Astrocyte of the cerebellum (primary cell): Measurements from ENCODE around the gene ZNF785.
A peak's percentile ranks its signal among the peaks of the same experiment; 100 is the strongest.
"Not testable (repeated sequence)": the region's sequence is repeated elsewhere in the genome, so short reads cannot be mapped to it uniquely, and the experiment has no call there.

Experiments
- DNase-seq: peaks from one replicate; pipeline ENCODE4 v3.0.0-alpha.2; 2011; ENCODE audit warnings: low read depth
- H3K4me3 ChIP-seq: 2 replicates; pipeline ENCODE4 v1.5.1; 2011; ENCODE audit warnings: mild to moderate bottlenecking, low read depth, low read length, moderate library complexity
- CTCF ChIP-seq: IDR thresholded peaks from 2 replicates; pipeline ENCODE4 v1.5.1; 2012; ENCODE audit warnings: low read length, low read depth, moderate library complexity, mild to moderate bottlenecking; ENCODE audit errors: missing control alignments
- in situ Hi-C: cut with HindIII; loops from 2 replicates; pipeline ENCODE4 v1.10.0; 2017; ENCODE audit warnings: low sequenced_read_pairs

ZNF785 gene

GRCh38 chr16:30539000-30539964 lies 46.2 kb downstream of the ZNF785 start:
- in situ Hi-C loops, result no loop called here
- no peak overlapping the region for H3K4me3 ChIP-seq
- TF ChIP-seq CTCF, result no peak
- DNase-seq, result no peak

- H3K4me3 ChIP-seq, in situ Hi-C loops, DNase-seq: not testable (repeated sequence)
These were observed 49.0 kb downstream of the ZNF785 start for GRCh38 chr16:30536391-30537024.

DNA sequence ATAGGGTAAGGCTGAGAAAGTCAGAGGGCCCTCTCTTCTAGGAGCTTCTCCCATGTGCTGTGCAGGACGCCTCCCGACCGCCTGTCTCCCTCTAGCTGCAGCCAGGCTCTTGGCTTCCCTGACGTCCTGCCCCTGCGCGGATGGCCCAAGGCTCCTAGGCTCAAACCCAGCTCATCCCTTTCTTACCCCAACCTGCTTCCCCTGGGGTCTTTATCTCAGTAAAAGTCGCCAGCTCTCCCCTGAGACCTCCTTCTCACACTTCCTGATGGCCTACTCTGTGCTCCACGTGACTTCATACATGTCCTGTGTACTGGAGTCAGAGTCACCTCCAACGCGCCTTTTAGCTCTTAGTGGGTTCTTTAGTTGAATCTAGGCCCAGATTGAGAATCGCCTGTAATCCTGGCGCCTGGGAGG lies 49.7 kb downstream of the ZNF785 start:
- peak overlapping the region; percentile 53 for H3K4me3 ChIP-seq
- no peak for DNase-seq
- in situ Hi-C loops, result no loop called here
- peak; percentile 69 for TF ChIP-seq CTCF

DNA sequence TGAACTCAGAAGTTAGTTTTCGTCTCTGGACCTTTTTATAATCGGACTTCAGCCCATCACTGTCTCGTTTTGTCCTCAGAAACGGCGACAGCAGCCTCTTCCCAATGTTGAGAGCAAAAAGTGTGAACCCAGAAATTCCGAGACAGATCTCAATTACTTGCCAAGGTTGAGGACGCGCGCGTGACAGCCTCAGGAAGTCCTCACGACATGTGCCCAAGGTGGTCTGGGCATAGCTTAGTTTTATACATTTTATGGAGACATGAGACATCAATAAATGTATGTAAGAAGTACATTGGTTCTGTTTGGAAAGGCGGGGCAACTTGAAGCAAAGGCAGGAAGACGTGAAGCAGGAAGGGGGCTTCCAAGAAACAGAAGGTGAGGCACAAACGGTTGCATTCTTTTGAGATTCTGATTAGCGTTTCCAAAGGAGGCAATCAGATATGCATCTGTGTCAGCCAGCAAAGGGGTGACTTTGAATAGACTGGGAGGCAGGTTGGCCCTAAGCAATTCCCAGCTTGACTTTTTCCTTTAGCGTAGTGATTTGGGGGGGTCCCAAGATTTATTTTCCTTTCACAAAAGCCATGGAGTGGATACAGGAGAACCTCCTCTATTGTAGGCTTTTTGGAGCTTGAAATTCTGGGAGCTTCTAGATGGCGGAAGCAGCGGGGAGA lies 50.3 kb downstream of the ZNF785 start:
- peak overlapping the region; percentile 53 for H3K4me3 ChIP-seq
- TF ChIP-seq CTCF, result no peak
- in situ Hi-C loops, result no loop called here
- DNase-seq, result no peak

DNA sequence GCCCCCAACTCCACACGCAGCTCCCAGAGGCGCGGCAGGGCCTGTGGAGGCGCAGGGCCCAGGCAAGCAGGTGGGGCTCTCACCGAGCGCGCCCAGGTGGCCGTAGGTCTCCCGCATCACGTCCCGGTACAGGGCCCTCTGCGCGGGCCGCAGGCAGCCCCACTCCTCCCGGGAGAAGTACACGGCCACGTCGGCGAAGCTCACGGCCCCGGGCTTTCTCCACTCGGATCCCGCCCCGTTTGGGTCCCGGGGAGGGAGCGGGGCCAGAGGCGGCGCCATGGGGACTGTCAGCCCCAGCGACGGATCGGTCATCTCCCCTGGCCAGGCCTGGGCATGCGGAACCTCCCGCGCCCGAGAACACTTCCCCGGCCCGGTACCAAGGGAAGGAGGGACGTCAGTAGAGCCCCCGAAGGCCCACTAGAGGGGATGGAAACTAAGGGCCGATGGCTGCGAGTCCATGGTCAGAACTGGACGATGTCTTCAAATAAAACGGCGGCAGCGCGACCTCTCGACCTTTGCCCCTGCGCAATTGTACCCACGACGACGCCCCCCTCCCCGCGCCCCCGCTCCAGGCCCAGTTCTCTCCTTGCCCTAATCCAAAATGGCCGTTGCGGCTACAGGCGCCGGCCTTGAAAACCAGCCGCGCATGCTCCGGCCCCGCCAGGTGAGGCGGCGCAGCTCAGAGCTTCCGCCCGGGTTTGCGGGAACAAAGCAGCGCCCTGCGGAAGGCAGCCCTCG lies 51.0 kb downstream of the ZNF785 start, which contains the start of gene ZNF747:
ZNF747 (minus strand) TSS at position 491 of the 738 bp plus-strand sequence; CDS start at position 312, 179 bp downstream.
- peak; percentile 41 for DNase-seq
- no peak for TF ChIP-seq CTCF
- in situ Hi-C loops, result no loop called here
- H3K4me3 ChIP-seq, result peak within 1 kb of the TSS; percentile 53

DNA sequence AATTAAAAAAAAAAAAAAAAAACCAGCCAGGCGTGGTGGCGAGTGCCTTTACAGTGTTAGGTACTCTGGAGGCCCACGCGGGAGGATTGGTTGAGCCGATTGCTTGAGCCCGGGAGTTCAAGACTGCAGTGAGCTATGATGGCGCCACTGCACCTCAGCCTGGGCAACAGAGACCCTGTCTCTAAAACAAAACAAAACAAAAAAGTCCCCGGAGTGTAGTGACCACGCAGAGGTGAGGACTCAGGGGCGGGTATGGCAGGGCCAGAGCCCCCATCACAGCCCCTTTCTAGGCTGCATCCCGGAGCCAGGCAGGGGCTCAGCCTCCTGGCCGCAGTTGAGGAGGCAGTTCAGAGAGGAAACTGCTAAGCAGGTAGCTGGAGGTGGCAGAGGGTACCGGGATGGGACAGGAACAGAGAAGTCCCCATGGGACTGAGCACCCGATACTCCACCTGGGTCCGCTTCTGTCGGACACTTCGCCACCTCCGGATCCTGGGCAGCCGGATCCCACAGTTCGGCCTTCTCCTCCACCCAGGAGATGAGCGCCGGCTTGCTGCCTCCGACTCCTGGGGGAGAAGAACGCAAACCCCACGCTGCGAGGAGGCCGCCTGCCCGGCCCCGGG lies 51.6 kb downstream of the ZNF785 start:
- peak overlapping the region; percentile 53 for H3K4me3 ChIP-seq
- DNase-seq, result no peak
- in situ Hi-C loops, result no loop called here
- no peak for TF ChIP-seq CTCF
